ENCODE data around the gene ARHGAP1. TPM values are rescaled to one million over a fixed set of nuclear protein-coding genes. Genes with fewer than 3 reads are reported as not detected.

Gene ARHGAP1
- polyA plus RNA-seq, 1 donor from 2014 or later = 9.3 TPM

GRCh38 chr11:46678741-46679130, 21.7 kb downstream of the ARHGAP1 start:
- no peak overlapping the region for H3K27ac ChIP-seq (ENCODE audit: low read length)

GRCh38 chr11:46677991-46678740, 22.3 kb downstream of the ARHGAP1 start:
- Histone ChIP-seq H3K9ac (ENCODE audit: low read length) (no peak overlapping the region), H3K36me3 (ENCODE audit: insufficient read depth, low read length) (no peaks in the 10 kb centered on the region), H3F3A (ENCODE audit: insufficient read depth, low read length, poor library complexity, severe bottlenecking) (no peaks in the 10 kb centered on the region), H3K9me3 (ENCODE audit: low read length) (no peaks in the 10 kb centered on the region), H3K4me3 (ENCODE audit: low read length) (no peak overlapping the region), H4K20me1 (ENCODE audit: insufficient read depth) (no peaks in the 10 kb centered on the region), H3K27me3 (ENCODE audit: insufficient read depth, low read depth, low read length) (no peaks in the 10 kb centered on the region), H3K9me2 (ENCODE audit: insufficient read depth, low read length) (no peaks in the 10 kb centered on the region), H3K4me2 (ENCODE audit: low read length) (no peak overlapping the region), H2AFZ (ENCODE audit: low read depth, low read length) (no peak overlapping the region), H3K27ac (ENCODE audit: low read length) (no peak overlapping the region), H3K79me2 (replicated peaks; ENCODE audit: insufficient read depth, low read length) (no peaks in the 10 kb centered on the region)
- no peak for TF ChIP-seq POLR2AphosphoS5 (IDR thresholded peaks at IDR 0.05)
- no peak for TF ChIP-seq REST (IDR thresholded peaks at IDR 0.05; ENCODE audit: borderline replicate concordance)
- TF ChIP-seq EP300 (conservative IDR thresholded peaks at IDR 0.05; ENCODE audit: poor library complexity, severe bottlenecking) = no peak
- TF ChIP-seq RAD21 (conservative IDR thresholded peaks at IDR 0.05) = no peak
- TF ChIP-seq MXI1 (conservative IDR thresholded peaks at IDR 0.05; ENCODE audit: poor library complexity, severe bottlenecking) = no peak
- no peak for TF ChIP-seq EZH2 (IDR thresholded peaks at IDR 0.05; ENCODE audit: borderline replicate concordance, insufficient read depth, low read length, poor library complexity, severe bottlenecking)
- no peak for TF ChIP-seq CTCF (IDR thresholded peaks at IDR 0.05; ENCODE audit: poor library complexity, severe bottlenecking)
- no peak for TF ChIP-seq SMC3 (conservative IDR thresholded peaks at IDR 0.05; ENCODE audit: poor library complexity)
- no peak for TF ChIP-seq TAF1 (IDR thresholded peaks at IDR 0.05; ENCODE audit: low read depth)

More at GRCh38 chr11:46678741-46679130, 21.7 kb downstream of the ARHGAP1 start:
- no peaks in the 10 kb centered on the region for H3K36me3 ChIP-seq (ENCODE audit: insufficient read depth, low read length)
- no peak overlapping the region for H2AFZ ChIP-seq (ENCODE audit: low read depth, low read length)
- no peaks in the 10 kb centered on the region for H4K20me1 ChIP-seq (ENCODE audit: insufficient read depth)
- H3K9ac ChIP-seq (ENCODE audit: low read length) = no peak overlapping the region
- no peaks in the 10 kb centered on the region for H3K27me3 ChIP-seq (ENCODE audit: insufficient read depth, low read depth, low read length)
- no peaks in the 10 kb centered on the region for H3F3A ChIP-seq (ENCODE audit: insufficient read depth, low read length, poor library complexity, severe bottlenecking)
- H3K79me2 ChIP-seq (replicated peaks; ENCODE audit: insufficient read depth, low read length) = no peaks in the 10 kb centered on the region
- no peak for TF ChIP-seq EZH2 (IDR thresholded peaks at IDR 0.05; ENCODE audit: borderline replicate concordance, insufficient read depth, low read length, poor library complexity, severe bottlenecking)
- H3K4me2 ChIP-seq (ENCODE audit: low read length) = no peak overlapping the region
- H3K4me3 ChIP-seq (ENCODE audit: low read length) = no peak overlapping the region
- no peaks in the 10 kb centered on the region for H3K9me2 ChIP-seq (ENCODE audit: insufficient read depth, low read length)
- H3K9me3 ChIP-seq (ENCODE audit: low read length) = no peaks in the 10 kb centered on the region

All from neural cell (in vitro differentiated cells).